HG03342 (cell line): ENCODE measurements around the gene WNT3.
"Not testable (repeated sequence)": the region's sequence is repeated elsewhere in the genome, so short reads cannot be mapped to it uniquely, and the experiment has no call there.

Source experiments
- ATAC-seq: cut with Tn5 transposase; IDR thresholded peaks from one replicate; pipeline ENCODE4 v1.9.1; 2021; ENCODE audit warnings: mild to moderate bottlenecking, moderate library complexity; ENCODE audit not compliant: unreplicated experiment

Gene WNT3

GRCh38 chr17:46818316-46818928 lies at the start of gene WNT3:
Gene WNT3, minus strand, starts transcription at chr17:46818692. Its CDS starts 95 bp downstream, at chr17:46818597.
- no peak for ATAC-seq

GRCh38 chr17:46866747-46867146 lies 48.3 kb upstream of the WNT3 start:
- no peak for ATAC-seq

GRCh38 chr17:46866325-46866724 lies 47.8 kb upstream of the WNT3 start:
- no peak for ATAC-seq

GRCh38 chr17:46865100-46865499 lies 46.6 kb upstream of the WNT3 start:
- no peak for ATAC-seq

- ATAC-seq = no peak
These were observed 45.1 kb upstream of the WNT3 start for GRCh38 chr17:46863383-46864121.

GRCh38 chr17:46862949-46863348 lies 44.5 kb upstream of the WNT3 start:
- ATAC-seq = no peak

GRCh38 chr17:46859996-46860395 lies 41.5 kb upstream of the WNT3 start:
- no peak for ATAC-seq

GRCh38 chr17:46857600-46857999 lies 39.1 kb upstream of the WNT3 start:
- ATAC-seq = no peak

GRCh38 chr17:46854948-46855347 lies 36.5 kb upstream of the WNT3 start:
- ATAC-seq = no peak

- no peak for ATAC-seq
These were observed 36.0 kb upstream of the WNT3 start for GRCh38 chr17:46854515-46854914.

- ATAC-seq = no peak
These were observed 35.5 kb upstream of the WNT3 start for GRCh38 chr17:46853896-46854444.

- ATAC-seq = no peak
These were observed 32.7 kb upstream of the WNT3 start, which contains the start of gene WNT9B for GRCh38 chr17:46851029-46851741. Gene WNT9B, plus strand, starts transcription at chr17:46851583. Its CDS starts 56 bp downstream, at chr17:46851639.

- no peak for ATAC-seq
These were observed 32.2 kb upstream of the WNT3 start for GRCh38 chr17:46850688-46851028.

GRCh38 chr17:46848534-46848933 lies 30.0 kb upstream of the WNT3 start:
- ATAC-seq = no peak

GRCh38 chr17:46847204-46848191 lies 29.0 kb upstream of the WNT3 start:
- no peak for ATAC-seq

GRCh38 chr17:46842835-46843234 lies 24.3 kb upstream of the WNT3 start:
- no peak for ATAC-seq

- ATAC-seq = no peak
These were observed 23.3 kb upstream of the WNT3 start for GRCh38 chr17:46841561-46842379.

- not testable (repeated sequence) for ATAC-seq
These were observed 22.1 kb upstream of the WNT3 start for GRCh38 chr17:46840596-46840995.

GRCh38 chr17:46839211-46839610 lies 20.7 kb upstream of the WNT3 start:
- no peak for ATAC-seq

- ATAC-seq = no peak
These were observed 19.0 kb upstream of the WNT3 start for GRCh38 chr17:46837521-46837920.
